HG03342 (cell line): ENCODE results near the gene SLC13A2.

Source experiments
- ATAC-seq: cut with Tn5 transposase; IDR thresholded peaks from one replicate; pipeline ENCODE4 v1.9.1; 2021; ENCODE audit warnings: mild to moderate bottlenecking, moderate library complexity; ENCODE audit not compliant: unreplicated experiment

Gene SLC13A2

GRCh38 chr17:28470914-28471366 lies 2.5 kb upstream of the SLC13A2 start:
- ATAC-seq: no peak

GRCh38 chr17:28471531-28472342 lies 1.7 kb upstream of the SLC13A2 start:
- no peak for ATAC-seq

DNA sequence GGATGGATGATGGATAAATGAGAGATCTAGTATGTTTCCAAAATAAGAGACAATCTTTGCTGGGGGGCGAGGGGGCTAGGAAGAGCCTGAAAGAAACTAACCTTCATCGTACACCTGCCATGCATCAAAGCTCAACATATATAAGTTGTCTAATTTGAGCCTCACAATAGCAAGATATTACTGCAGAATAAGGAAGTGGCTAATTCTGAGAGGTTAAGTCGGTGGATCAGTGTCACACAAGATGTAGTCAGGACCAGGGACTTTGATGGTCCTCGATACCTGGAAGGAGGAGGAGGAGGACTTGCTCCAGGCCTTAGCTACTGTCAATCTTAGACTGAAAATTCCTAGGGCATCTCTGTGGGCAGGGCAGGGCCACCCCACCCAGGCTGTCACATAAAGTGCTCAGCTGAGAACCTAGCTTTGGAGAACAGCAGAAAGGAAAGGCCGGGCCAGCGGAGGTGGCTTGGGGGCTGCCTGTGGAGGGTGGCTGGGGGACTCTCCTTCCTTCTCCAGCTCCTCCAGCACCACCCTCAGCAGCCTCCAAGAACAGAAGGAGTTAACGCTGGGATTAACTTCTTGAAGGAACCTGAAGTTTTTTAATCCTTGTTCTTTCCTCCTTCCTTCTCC lies 460 bp upstream of the SLC13A2 start:
- ATAC-seq: no peak

DNA sequence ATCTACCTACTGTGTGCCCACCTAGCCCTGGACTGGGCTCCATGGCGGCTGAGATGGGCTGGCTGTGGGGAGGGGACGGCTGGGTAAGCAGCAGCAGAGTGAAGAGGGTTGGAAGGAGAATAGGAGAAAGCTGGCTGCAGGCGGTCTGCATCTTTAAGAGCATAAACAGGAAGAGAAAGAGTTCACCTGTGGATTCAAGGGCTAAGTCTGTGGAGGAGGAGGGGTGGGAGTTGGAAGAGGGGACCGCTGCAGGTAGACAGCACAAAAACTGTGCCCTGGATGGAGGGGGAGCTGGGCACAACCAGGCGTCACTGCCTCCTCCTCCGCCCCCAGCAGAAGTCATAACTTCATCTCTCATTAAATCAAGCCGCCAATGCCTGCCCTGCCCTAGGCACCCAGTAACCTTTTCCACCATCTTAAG lies 677 bp downstream of the SLC13A2 start:
- ATAC-seq: no peak

DNA sequence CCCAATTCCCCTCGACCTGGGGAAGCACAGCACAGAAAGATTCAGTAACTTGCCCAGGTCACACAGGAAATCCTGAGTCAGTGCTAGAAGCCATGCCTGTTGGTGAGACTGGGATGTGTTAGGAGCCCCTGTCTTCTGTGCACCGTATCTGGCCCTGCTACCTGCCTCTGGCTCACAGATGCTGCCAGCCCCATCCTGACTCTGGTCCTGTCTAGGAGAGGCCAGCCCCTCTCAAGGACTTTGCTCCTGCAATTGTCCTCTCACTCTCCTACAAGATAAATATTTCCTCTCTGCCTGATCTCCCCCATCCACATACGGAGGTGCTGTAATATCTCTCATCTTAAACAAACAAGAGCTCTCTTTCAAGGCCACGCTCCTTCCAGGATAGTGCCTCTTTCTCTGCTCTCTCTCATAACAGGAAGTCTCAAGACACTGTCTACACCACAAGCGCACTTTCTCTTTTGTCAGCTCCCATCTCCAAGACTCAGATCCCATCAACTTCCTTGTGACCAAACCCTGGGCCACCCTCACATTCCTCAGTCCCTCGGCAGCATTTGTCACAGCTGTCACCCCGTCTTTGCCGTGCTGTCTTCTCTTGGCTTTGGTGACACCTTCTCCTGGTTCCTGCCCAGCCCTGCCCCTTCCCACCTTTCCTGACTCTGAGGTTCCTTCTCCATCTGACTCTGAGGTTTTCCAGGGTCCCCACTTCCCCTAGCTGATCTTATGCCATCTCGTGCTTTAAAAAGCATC lies 1.9 kb downstream of the SLC13A2 start:
- ATAC-seq: no peak

- no peak for ATAC-seq
These were observed 2.8 kb downstream of the SLC13A2 start for GRCh38 chr17:28476076-28476865.

DNA sequence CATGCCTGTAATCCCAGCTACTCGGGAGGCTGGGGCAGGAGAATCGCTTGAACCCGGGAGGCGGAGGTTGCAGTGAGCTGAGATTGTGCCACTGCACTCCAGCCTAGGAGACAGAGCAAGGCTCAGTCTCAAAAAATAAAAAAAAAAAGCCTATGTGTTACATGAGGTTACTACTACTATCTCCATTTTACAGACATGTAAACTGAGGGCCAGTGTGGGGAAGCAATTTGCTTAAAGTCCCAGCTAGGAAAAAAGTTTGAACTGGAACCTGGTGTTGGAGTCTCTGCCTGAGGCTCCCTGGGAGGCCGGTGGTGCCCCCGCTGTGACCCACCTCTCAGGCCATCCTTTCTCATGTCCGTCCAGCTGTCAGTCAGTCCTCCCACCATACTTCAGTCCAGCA lies 4.5 kb downstream of the SLC13A2 start:
- ATAC-seq: no peak

DNA sequence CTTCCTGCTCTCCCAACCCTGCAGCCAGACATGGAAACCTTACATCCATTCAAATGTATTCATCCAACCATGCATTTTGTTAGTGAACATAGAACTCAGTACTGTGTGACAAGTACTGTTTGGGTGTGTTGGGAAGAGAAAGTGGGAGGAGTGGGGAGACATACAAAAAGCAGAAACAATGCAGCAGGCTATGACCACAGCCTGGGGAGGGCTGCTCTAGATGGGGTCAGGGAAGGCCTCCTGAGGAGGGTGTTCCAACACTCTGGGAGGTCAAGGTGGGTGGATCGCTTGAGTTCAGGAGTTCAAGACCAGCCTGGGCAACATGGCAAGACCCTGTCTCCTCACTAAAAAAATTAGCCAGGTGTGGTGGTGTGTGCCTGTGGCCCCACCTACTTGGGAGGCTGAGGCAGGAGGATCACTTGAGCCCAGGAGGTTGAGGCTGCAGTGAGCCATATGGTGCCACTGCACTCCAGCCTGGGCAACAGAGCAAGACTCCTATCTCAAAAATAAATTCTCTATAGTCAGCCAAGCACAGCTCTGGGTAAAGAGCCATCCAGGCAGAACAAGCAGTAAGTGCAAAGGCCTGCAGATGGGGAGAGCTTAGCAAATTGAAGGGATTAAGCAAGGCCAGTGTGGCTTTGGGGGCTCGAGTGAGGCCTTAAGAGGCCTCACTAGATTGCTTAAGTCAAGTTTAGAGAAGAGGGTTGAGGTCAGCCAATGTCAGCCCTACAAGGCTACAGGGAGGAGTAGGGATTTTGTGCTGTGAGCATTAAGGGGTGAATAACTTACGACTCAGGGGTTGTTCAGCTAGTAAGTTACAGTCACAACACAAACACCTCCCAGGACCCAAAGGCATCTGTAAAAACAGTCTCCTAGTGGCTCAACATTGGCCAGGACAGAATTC lies 5.5 kb downstream of the SLC13A2 start:
- ATAC-seq: no peak

DNA sequence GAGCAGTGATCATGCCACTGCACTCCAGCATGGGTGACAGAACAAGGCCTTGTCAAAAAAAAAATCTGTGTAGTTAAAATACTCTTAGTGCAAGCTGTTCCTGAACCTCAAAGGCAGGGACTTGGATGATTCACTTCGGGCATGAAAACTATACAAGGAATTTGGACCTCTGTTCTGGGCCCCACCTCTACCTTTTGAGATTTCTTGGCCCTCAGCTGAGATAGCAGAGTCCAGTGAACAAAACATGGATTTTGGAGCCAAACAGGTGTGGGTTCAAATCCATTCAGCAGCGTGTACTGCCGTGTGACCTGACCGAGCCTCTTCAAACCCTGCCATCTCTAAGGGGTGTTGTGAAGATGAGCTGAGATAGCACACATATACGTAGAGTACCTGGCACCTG lies 6.8 kb downstream of the SLC13A2 start:
- ATAC-seq: no peak

DNA sequence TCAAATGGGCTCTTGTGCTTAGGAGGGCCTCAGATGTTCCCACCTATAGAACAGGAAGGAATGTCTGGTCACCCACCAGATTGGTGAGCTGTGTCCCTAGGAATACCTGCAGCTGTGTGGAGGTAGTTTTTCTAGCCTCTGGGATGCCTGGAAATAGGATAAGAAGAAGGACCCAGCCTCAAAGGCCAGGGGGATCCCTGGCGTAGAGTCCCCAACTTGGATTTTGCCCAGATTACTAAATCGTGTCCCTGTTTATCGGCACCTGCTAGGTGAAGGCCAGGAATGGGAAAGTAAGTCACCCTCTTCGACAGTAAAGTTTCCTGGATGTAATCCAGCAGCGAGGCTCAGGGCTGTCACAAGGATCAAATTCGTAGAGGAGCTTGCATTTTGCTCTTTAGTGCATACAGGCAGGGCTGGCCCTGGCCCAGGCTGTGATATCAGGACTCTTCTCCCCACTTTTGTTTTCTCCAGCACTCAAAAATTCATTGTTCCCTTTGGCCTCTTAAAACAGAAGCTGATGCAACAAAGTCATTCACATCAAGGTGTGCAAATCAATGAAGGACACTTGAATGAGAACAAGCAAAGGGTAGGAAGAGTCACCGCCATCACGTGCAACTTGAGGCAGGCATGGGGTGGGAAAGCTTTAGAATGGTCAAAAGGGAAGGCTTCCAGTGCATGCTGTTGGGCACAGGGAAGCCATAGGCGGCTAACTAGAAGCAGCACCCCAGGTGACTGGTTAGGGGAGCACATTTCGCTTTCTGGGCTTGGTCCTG lies 7.5 kb downstream of the SLC13A2 start:
- ATAC-seq: no peak

- ATAC-seq: no peak
These were observed 9.2 kb downstream of the SLC13A2 start for GRCh38 chr17:28482551-28483199.

DNA sequence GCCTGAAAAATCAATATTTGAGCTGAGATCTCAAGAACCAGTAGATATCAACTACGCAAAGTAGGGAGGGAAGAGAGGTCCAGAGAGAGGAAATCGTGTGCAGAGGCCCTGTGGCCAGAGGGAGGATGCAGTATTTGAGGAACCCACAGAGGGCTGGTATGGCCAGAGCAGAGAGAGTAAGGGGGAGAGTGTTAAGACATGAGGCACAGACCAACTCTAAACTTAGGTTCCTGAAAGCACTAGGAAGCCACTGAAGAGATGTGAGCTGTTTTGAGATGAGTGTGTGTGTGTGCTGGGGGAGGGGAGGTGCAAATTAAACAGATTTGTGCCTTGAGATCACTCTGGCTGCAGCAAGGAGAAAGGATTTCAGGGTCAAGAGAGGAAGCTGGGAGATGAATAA lies 10.9 kb downstream of the SLC13A2 start:
- peak; percentile 76 for ATAC-seq

DNA sequence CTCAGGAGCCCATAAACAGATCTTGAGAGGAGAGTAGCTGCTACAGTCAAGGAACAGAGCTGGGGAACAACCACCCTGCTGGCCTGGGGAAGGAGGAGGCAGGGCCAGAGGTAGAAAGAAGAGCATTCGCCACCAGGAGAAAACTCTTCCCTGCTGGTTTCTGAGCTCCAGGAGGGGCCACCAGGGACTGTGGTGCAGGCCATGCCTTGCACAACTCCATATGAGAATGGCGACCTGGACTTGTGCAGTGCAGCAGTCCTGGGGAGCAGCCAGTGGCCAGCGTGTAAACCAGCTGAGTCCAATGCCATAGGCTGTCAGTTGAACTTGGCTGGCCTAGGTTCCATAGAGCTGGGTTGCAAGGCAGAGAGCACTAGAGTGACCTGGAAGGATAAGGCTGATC lies 11.6 kb downstream of the SLC13A2 start:
- ATAC-seq: no peak

- no peak for ATAC-seq
These were observed 14.6 kb downstream of the SLC13A2 start for GRCh38 chr17:28487881-28488532.

DNA sequence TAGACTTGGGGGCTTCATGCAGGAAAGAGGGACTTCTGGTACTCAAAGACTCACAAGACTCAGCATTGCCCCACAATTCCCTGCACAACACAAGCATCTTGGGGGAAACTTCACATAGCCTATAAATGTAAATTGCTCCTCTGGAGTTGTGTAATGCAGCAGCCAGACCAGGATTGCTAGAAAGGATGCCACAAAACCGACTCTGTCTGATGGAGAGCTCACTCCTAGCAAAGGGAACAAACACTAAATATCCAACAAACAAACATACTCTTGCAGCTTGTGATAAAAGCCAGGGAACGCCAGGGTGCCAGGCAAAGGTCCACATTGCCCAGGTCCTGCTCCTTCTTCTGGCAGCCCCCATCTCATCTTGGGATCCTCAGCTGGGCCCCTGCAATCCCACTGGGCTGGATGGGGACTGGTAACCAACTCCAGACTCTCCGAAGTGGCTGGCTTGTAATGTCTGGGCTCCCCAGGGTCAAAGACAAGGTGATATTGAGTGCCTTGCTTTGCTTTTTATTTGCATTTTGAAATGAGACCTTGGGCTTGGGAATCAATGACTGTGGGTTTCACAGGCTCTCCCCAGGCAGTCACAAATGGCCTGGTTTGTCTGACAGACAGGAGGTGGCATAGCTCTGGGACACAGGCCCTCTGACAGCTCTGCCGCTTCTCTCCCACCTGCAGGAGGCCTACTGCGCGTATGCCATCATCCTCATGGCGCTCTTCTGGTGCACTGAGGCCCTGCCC lies 15.3 kb downstream of the SLC13A2 start:
- no peak for ATAC-seq

DNA sequence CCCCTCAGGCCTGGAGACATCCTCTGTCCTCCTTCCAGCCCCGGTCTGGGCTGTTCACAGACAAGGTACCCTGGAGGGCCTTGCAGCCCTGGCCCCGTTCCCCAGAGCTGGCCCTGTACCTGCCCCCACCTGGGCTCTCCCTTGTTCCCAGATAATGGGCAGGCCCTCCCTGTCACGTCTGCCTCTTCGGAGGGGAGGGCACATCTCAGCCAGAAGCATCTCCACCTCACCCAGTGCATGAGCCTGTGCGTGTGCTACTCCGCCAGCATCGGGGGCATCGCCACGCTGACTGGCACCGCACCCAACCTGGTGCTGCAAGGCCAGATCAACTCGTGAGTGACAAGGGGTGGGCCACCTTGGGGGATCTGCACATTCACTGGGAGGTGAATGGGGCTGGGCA lies 17.8 kb downstream of the SLC13A2 start:
- no peak for ATAC-seq

DNA sequence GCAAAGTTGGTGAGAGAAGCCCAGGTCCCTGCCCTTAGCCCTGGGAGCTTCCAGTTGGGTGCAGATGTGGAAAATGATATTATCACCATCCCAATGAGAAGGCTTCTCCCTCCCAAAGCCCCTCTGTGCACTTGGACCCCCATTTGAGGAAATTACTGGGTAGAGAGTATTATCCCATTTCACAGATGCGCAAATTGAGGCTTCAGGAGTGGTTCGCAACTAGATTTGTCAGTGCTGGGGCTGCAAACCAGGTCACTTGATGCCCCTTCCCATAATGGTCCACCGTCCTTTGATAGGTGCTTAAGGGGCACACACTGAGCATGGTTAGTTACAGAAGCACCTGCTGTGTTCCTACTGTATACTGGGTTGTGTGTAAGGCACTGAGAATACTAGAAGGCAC lies 18.4 kb downstream of the SLC13A2 start:
- ATAC-seq: no peak
